T-helper 1 cell treated with Interleukin-12 subunit alpha and Interleukin-12 subunit beta and Interleukin-4 antibody, amounts not matched to agents 30 ng/mL and 1 ng/mL, for 36 hours (primary cell): ENCODE data around the gene ZNG1B. TPM values are rescaled to one million over a fixed set of nuclear protein-coding genes. Genes with fewer than 3 reads are reported as not detected.
"Not testable (repeated sequence)": the region's sequence is repeated elsewhere in the genome, so short reads cannot be mapped to it uniquely, and the experiment has no call there.

Experiments
- intact Hi-C: fragments of 100-400 bp; cut with micrococcal nuclease; formaldehyde crosslinking; loops from one replicate; pipeline ENCODE4 v1.15.1; 2024
- total RNA-seq: library from RNA; stranded (reverse); gene quantifications from 2 replicates; pipeline ENCODE4 v1.2.3, GENCODE V29; 2022

The ZNG1B gene
- total RNA-seq, 1 donor from 2014 or later: 35.0 TPM

DNA sequence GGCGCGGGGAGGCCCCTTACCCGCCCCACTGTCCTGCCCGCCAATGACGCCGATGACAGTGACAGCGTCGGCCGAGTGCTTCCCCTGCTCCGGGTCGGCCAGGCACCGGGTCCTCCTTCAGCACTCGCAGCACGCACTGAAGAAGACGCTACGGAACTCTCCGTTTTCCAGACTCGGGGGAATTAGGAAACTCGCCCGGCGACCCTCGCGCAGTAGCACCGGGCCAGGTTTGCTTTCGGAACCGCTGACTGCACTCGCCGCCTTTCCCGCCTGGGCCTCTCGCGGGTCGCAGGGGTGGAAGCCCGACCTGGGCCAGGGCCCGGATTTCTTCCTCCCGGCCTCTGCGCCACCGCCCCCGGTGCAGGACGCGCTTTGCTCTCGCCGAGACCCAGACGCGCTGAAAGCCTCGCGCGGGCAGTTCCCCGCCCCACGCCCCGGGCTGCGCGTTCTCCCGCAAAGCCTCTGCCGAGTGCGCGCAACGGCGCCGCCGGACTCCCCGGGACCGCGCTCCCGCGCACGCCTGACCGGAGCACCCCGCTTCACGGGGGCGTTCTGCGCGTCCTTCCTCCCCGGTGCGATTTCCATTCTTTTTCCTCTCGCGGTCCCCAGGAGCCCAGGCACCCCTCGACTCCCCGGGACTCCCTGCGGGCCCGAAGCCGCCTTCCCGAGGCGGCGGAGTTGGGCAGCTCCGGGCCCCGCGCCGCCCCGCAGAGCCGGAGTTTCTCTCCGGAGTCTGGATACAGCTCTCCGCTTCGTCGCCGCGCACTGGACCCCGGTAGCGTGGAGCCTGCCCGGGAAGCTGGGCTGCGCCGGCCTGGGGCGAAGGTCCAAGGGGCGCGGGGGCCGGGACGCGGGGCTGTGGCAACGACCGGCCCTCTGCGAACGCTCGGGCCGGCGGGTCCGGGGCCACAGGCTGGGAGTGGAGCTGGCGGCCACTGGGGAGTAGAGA lies 65.9 kb downstream of the ZNG1B start:
- intact Hi-C loops: loop anchor here (10.0 kb wide), 1 partner anchor 229 kb away; the partner anchor contains the start of gene PAX8

DNA sequence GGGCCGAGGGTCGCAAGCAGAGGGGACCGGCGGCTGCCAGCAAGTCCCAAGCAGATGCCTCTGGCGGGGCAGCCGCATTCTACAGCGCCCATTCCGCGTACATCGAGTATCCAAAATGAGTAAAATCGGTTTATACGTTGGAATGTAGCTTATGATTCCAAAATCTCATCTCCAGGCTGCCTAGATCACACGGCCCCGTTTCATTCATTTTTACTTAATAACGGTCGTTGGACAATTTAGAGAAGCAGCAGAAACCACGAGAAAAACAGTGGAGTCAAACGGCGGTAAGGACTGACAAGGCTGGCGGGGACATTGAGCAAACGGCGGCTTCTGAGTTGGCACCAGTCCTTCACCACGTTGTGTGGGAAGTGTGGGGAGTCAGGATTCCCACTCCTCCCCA lies 66.6 kb downstream of the ZNG1B start:
- intact Hi-C loops: loop anchor here (10.0 kb wide), 1 partner anchor 229 kb away; the partner anchor contains the start of gene PAX8

DNA sequence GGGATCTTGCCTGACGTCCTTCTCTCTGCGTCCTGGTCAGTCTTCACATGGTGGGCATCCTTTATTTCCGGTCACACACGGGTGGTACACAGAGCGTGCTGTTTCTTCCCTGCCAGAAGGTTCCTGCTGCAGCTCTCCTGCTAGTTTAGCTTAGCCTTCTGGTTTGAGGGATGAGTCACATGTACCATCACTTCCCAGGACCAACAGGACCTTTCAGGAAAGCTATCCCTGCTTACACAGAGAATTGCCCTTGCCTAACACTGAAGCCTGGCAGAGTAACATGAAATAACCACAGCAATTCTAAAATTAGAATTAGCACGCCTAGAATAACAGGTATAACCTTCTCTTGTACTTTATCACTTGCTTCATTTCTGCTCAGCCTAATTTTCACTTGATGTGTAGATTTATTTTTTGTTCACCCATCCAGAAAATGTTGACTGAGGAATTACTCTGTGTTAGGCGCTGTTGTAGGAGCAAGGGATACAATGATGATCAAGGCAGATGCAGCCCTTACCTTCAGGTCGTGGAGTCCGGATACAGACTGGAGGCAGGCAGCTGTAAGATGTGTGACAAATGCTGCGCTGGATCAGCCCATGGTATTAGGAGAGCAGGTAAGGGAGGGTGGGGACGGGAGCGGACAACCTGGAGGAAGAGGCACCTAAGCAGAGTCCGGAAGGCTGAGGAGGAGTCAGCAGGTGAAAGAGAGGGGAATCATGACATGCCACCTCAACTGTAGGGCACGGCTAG lies 70.1 kb downstream of the ZNG1B start:
- intact Hi-C loops: loop anchor here (10.0 kb wide), 1 partner anchor 233 kb away; the partner anchor contains the start of gene PAX8

DNA sequence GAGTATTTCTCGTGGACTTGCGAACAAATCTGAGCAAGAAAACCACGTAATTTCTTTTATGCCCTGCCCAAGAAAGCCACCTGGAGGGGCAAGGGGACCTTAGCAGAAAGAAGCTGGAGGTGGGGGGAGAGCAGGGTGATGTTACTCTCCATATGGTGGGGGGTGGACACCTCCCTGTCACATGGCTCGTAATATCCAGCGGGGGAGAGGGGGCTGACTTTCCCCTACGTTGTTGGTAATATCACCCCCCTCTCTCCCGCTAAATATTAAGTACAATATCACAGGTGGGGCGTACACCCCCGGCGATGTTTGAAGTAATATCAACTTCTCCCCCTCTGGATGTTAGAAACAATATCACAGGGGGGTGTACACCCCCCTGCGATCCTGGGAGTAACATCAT lies 70.7 kb downstream of the ZNG1B start:
- intact Hi-C loops: loop anchor here (10.0 kb wide), 1 partner anchor 233 kb away; the partner anchor contains the start of gene PAX8

DNA sequence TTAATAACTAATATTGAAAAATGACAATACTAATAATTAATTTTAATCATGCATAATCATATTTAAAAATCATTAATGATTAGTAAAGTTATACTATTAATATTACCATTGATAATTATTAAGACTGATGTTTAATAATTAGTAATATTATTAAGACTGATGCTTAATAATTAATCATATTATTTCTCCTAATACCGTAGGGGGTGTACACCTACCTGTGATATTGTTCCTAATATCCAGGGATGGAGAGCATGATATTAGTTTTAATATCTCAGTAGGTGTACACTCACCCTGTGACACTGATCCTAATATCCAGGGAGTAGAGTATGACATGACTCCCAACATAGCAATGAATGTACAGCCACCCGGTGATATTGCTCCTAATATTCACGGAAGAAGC lies 73.4 kb downstream of the ZNG1B start:
- intact Hi-C loops: not testable (repeated sequence)

DNA sequence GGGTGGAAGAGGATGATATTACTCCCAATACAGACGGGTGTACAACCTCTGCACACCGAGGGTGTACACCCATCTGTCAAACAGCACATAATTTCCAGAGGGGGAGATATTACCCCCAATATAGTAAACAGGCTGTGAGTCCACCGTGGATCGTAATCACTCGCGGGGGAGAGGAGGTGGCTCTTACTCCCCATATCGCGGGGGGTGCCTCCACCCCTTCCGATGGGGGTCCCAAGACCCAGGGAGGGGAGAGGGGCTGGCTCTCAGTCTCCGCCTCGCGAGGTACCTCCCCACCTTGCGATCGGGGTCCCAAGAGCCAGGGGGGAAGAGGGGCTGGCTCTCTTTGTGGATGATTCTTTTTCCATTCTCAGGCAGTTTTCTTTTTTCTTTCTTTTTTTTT lies 74.4 kb downstream of the ZNG1B start:
- intact Hi-C loops: not testable (repeated sequence)

DNA sequence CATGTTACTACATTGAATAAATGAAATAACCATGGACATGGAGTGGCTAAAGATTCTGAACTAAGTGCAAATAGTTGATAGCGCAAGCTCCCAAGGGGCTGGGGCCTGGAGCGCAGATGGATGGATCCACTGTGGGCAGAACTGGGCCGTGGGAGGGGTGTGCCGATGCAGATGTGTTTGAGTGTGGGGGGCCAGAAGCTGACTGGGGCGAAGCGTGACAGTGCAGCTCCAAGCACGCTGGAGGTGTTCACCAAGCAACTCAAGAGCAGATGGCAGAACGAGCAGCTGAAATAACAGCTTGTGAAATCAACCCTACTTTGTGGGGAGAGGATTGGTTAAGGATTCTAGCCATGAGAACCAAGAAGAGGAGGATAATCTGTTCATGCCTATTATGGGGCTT lies 78.0 kb downstream of the ZNG1B start:
- intact Hi-C loops: not testable (repeated sequence)

DNA sequence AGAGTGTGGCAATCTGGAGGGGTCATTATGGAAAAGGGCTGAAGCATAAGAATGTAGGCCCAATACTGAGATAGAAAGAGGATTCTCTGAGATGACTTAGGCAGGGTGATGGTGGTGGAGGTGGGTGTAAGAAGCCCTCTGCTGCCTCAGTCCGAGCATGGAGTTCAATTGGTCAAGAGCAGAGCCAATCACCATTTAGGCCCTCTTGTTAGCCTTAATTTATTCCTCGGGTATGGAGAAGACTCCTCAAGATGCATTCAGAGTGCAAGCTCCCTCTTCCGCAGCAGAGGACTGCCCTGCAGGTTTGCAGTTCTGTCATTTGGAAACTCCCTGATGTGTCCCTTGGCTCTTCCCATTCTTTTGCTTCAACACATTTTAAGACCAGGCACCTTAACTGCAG lies 78.5 kb downstream of the ZNG1B start:
- intact Hi-C loops: not testable (repeated sequence)

DNA sequence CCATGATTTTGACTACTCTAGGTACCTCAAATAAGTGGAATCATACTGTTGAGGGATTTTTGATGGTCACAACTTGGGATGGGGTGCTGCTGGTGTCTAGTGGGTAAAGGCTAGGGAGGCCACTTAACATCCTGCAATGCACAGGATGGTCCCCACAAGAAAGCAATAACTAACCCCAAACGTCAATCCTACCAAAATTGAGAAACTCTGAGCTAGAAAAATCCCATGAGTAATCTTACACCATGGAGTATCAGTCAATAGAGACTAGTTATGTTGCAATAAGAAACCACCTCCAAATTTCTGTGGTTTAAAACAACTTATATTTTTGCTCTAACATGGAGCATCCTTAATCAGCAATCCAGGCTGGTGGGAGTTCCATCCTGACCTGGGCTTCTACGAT lies 79.5 kb downstream of the ZNG1B start:
- intact Hi-C loops: not testable (repeated sequence)

DNA sequence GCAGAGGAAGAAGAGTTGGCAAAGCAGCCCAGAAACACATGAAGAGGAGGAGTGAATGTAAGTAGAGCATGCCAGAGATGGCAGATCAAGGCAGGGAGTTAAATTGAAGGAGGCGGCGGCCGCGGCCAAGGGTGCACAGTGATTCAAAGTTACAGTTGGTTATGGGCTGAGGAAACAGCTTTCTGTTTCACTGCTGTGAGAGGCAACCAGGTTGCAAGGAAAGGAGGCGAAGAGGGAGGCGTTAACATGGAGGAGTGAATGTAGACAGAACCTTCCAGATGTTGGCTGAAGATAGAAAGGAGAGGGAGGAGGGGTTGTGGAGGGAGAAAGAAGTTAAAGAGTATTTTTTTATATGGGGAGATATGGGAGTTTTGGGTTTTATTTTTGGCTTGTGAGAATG lies 83.3 kb downstream of the ZNG1B start:
- intact Hi-C loops: not testable (repeated sequence)

DNA sequence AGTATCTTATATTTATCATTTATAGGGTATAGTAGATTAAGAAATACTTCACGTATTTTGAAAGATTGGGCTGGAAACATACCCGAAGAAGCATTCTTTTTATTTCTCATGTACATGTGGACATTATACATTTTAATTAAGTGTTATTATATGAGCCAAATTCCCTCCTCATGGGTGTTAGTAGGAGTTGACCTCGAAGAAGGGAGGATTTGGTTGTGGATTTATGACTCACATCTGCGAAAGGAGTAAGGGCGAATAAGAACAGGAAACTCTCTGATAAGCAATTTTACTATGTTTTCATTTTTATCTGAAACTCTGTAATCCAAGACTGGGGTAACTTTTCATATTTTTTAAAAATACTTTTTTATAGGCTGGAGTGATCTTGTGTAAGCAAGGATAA lies 84.0 kb downstream of the ZNG1B start:
- intact Hi-C loops: not testable (repeated sequence)

DNA sequence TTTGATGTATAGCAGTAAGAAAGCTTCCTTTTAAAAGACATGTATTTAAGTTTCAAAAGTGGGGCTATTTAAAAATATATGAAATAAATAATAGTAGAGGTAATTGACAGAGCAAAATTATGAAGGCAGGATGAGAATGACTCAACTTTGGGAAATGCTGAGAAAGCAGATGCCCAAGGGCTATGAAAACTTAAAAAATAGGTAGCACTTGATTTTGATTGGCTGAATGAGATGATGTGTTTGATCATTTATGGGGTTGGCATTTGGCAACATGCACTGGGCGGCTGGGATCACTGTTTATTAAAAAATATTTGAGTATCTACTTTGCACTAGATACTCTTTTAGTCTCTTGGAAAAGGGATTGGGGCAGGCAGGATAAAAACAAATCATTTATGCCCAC lies 87.5 kb downstream of the ZNG1B start:
- intact Hi-C loops: not testable (repeated sequence)

DNA sequence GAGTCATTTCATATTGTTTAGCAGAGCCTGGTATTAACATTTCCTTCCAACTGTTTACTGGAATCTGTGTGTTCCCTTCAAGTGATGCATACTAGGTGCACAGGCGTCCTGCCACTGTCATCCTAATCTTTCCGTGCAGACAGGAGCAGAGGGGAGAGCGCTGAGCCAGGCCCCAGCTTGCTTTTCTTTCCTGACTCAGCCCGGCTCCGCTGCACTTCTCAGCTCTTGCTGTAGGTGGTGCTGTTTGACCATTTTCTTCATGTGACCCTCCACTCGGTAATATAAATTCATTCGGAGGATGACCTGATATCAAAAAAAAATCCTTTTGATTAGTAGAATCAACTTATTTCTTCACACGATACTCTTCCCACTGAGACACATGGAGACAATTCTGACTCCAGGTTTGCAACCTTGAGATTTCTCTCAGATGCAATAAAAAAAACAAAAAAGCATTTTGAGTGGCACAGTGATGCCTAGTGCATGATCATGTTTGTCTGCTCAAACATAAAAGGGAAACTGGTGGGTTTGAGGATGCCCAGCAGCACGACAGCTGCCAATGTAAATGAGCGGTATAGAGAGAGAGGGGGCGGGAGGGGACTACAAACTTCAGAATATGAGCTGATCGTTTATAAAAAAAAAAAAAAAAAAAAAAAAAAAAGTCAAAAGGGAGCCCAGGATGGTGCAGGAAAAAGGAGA lies 90.0 kb downstream of the ZNG1B start:
- intact Hi-C loops: not testable (repeated sequence)

DNA sequence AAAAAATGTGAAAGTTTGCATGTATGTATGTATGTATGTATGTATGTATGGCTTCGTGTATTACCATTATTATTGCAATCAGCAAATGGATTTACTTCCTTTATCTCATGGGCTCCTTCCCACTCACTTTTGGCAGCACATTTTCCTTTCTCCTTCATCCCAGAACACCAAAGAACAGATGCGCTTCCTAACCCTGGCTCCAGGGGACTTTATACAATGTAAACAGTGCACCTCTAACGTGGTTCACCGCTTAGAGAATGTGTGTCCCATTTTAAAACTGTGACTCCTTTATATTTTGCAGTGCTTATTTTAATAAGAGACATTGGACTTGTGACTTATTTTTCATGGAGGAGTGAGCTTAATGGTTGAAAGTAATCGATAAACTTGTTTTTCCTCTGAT lies 90.6 kb downstream of the ZNG1B start:
- intact Hi-C loops: not testable (repeated sequence)

DNA sequence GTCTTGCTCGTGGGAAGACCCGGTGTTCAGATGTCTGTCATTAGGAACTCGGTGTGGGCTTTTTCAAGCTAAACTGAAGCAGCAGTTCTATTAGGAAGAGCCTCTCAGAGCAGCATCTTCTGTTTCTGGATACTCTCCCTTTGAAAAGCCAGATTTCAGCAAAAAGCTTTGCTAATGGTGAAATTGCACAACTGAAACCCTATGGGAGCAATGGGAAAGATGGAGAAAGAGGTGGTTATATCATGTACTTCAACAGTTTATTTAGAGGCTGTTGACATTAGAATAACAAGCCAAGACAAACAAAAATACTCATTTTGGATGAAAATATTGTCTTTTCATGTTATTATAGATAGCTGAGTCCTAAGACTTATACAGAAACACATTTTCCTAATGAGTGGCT lies 91.4 kb downstream of the ZNG1B start:
- intact Hi-C loops: not testable (repeated sequence)

DNA sequence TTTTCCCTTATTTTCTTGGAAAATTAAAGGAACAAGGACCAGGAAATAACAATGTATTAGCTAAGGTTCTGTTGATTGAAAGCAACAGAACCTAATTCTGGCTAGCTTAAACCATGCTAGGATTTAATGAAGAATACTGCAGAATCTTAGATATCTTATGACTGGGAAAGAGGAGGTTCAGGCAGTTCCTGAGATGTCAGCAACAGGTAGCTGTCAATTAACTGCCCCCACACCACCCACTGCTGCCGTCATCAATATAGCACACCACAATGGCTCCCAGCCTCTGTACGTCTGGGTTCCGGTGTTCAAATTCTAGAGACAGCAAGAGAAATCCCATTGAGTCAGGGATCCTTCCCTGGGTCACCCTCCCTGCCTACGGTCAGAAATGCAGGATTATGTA lies 95.5 kb downstream of the ZNG1B start:
- intact Hi-C loops: not testable (repeated sequence)

DNA sequence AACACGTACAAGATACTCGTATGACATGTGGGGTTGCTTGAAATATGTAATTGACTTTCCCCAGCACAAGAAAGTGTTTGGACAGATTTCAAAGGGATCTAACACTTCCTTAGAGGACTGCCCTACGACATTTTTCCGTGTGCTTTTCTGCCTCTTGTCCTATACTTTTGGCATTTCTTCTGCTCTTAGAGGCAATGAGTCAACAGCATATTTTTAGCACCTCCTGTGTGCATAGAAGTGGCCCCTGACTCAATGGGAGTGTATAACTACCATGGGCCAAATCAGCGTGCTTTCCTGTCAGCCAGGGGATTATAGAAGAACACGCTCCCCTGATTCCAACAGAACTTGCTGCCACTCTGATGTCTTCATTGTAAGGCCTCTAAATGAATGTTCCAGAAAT lies 99.1 kb downstream of the ZNG1B start:
- intact Hi-C loops: not testable (repeated sequence)

DNA sequence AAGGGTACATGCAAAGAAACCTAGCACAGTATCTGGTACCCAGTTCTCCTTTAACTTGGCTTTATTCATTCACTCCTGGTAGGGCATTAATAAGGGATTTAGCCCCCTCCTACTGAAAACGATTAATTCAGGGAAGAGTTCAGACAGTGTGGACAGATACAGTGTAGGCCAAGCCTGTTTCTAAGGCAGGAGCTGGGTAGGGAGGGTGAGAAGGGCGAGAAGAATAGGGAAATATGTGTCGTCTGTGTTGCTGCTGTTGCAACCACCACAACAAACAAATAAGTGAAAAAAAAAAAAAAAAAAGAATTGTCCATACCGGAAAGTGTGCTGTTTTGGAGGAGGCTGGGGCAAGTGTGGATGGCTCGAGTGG lies 103.3 kb downstream of the ZNG1B start:
- intact Hi-C loops: not testable (repeated sequence)

DNA sequence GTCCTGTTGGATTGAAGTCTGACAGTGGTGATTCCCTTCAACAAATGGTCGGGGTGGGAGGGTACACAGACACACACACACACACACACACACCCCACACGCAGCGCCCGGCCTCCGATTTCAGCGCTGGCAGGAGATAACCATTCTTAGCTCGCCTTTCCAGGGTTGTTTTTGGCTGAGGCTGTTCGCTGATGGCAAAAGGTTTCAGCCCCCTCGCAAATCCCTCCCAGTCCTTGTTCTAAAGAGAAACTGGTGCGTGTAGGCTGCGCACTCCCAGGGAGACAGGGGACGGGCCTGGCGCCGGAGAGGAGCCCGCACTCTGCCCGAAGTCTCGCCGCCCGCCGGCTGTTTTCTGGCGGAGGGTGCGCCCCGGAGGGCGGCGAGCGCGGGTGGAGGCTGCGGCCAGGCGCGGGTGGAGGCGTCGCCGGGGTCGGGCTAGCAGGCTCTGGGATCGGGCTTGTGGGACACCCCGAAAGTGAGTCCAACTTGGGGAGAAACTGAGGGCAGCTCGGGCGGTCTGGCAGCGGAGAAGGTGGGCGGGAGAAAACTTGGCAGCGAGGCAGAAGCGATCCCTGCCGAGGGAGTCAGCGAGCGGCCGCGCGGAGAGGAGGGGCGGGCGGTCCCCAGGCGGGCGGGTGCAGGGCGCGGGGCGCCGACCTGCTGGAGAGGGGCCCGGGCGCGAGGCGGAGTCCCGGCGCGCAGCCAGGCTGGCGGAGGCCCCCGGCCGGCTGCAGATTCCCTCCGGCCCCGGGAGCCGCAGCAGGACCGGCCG lies 103.9 kb downstream of the ZNG1B start:
- intact Hi-C loops: not testable (repeated sequence)

DNA sequence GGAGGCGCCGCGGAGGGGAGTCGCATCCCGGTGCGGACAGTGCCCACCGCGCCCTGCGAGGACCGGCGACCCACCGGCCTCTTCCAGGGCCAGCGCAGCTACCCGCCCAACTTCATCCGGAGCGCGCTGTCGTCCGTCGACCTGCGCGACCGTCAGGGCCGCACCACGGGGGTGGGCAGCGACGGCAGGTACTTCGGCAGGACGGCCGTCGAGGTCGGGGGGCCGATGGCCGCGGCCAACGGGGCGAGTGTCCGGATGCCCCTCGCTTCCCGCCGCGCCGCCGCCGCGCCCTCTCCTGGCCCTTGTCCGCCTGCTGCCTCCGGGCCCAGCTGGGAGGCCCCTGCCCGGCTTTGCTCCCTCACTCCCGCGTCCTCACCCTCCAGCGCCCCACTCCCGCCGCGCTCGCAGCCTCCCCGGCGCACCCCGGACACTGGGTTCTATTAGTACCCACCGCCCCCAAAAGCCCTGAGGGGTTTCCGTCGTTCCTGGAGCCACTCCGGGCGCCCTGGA lies 104.5 kb downstream of the ZNG1B start:
- intact Hi-C loops: not testable (repeated sequence)

DNA sequence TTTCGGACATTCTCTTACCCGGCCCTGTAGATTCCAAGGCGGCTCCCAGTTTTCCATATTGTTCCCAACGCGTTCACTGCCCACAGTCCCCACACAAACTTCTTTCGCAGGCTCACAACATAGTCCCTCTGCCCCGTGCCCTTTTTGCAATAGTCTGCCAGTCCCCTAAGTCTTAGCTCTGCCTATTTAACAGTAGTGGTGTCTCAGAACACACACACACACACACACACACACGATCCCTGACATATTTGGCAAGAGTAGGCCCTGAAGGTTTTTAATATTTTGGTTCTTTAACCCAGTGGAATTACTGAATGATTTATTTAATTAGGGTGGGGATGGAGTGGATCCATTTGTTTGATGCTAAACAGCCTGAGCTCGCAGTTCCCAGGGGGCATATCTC lies 105.0 kb downstream of the ZNG1B start:
- intact Hi-C loops: not testable (repeated sequence)
